Activated T-helper 2 cell treated with anti-CD3 and anti-CD28 coated beads, Interferon-gamma antibody, Interleukin-2, Interleukin-4, amounts not matched to agents 10 μg/mL and 5 μg/mL and 100 μg/mL, durations not matched to agents 14 hours and 24 hours and 36 hours (primary cell): Measurements from ENCODE around the gene QKI. TPM values are rescaled to one million over a fixed set of nuclear protein-coding genes. Genes with fewer than 3 reads are reported as not detected.
"Not testable (repeated sequence)": the region's sequence is repeated elsewhere in the genome, so short reads cannot be mapped to it uniquely, and the experiment has no call there.

Experiments
- DNase-seq: peaks from one replicate; pipeline ENCODE4 v3.0.0; 2021; ENCODE audit warnings: low spot score
- H3K27ac Mint-ChIP-seq: one replicate; pipeline ENCODE4 v1.8.0; 2021; ENCODE audit warnings: mixed read lengths
- H3K27me3 Mint-ChIP-seq: one replicate; pipeline ENCODE4 v1.8.0; 2021; ENCODE audit warnings: low read depth, mixed read lengths
- H3K36me3 Mint-ChIP-seq: one replicate; pipeline ENCODE4 v1.8.0; 2021; ENCODE audit warnings: low read depth, mixed read lengths
- H3K4me1 Mint-ChIP-seq: one replicate; pipeline ENCODE4 v1.8.0; 2021; ENCODE audit warnings: low read depth, mixed read lengths
- H3K4me3 Mint-ChIP-seq: one replicate; pipeline ENCODE4 v1.8.0; 2021; ENCODE audit warnings: low read depth, mild to moderate bottlenecking, moderate library complexity, mixed read lengths
- H3K9me3 Mint-ChIP-seq: one replicate; pipeline ENCODE4 v1.8.0; 2021; ENCODE audit warnings: mixed read lengths
- intact Hi-C: fragments of 100-400 bp; cut with micrococcal nuclease; formaldehyde crosslinking; loops from one replicate; pipeline ENCODE4 v1.15.1; 2023
- total RNA-seq: library from RNA; stranded (reverse); gene quantifications from 2 replicates; pipeline ENCODE4 v1.2.3, GENCODE V29; 2022

The QKI gene
- total RNA-seq, 1 donor from 2014 or later, result 65.1 TPM

- intact Hi-C loops, result loop anchor here (10.0 kb wide), 1 partner anchor 1956 kb away; no protein-coding TSS in a partner anchor
- no peaks in the 10 kb centered on the region for H3K36me3 Mint-ChIP-seq
- no peak overlapping the region for H3K27ac Mint-ChIP-seq
- H3K4me3 Mint-ChIP-seq, result no peak overlapping the region
- no peaks in the 10 kb centered on the region for H3K27me3 Mint-ChIP-seq
- no peak for DNase-seq
- no peaks in the 10 kb centered on the region for H3K9me3 Mint-ChIP-seq
- H3K4me1 Mint-ChIP-seq, result no peaks in the 10 kb centered on the region
Observed at GRCh38 chr6:163381118-163381756, 33.3 kb upstream of the QKI start.

- not testable (repeated sequence) for H3K9me3 Mint-ChIP-seq, H3K4me1 Mint-ChIP-seq
Observed at GRCh38 chr6:163383396-163383795, 31.1 kb upstream of the QKI start.

GRCh38 chr6:163383912-163384311 is 30.6 kb upstream of the QKI start:
- H3K27ac Mint-ChIP-seq, result no peak overlapping the region
- no peaks in the 10 kb centered on the region for H3K9me3 Mint-ChIP-seq
- intact Hi-C loops, result loop anchor here (10.0 kb wide), 1 partner anchor 1959 kb away; no protein-coding TSS in a partner anchor
- H3K27me3 Mint-ChIP-seq, result no peaks in the 10 kb centered on the region
- no peaks in the 10 kb centered on the region for H3K4me1 Mint-ChIP-seq
- DNase-seq, result no peak
- no peak overlapping the region for H3K4me3 Mint-ChIP-seq
- no peaks in the 10 kb centered on the region for H3K36me3 Mint-ChIP-seq

More at GRCh38 chr6:163383396-163383795, 31.1 kb upstream of the QKI start:
- H3K4me3 Mint-ChIP-seq, H3K27ac Mint-ChIP-seq, H3K36me3 Mint-ChIP-seq, H3K27me3 Mint-ChIP-seq, DNase-seq: not testable (repeated sequence)
- intact Hi-C loops, result loop anchor here (10.0 kb wide), 1 partner anchor 1959 kb away; no protein-coding TSS in a partner anchor

- no peaks in the 10 kb centered on the region for H3K36me3 Mint-ChIP-seq
- no peak for DNase-seq
- no peaks in the 10 kb centered on the region for H3K9me3 Mint-ChIP-seq
- H3K4me1 Mint-ChIP-seq, result no peaks in the 10 kb centered on the region
- H3K27ac Mint-ChIP-seq, result no peak overlapping the region
- intact Hi-C loops, result loop anchor here (10.0 kb wide), 1 partner anchor 1960 kb away; no protein-coding TSS in a partner anchor
- H3K27me3 Mint-ChIP-seq, result no peaks in the 10 kb centered on the region
- H3K4me3 Mint-ChIP-seq, result no peak overlapping the region
Observed at GRCh38 chr6:163384510-163384909, 30.0 kb upstream of the QKI start.

GRCh38 chr6:163385503-163385902 is 29.0 kb upstream of the QKI start:
- H3K27me3 Mint-ChIP-seq, H3K36me3 Mint-ChIP-seq, H3K4me3 Mint-ChIP-seq, H3K4me1 Mint-ChIP-seq, DNase-seq, H3K9me3 Mint-ChIP-seq, H3K27ac Mint-ChIP-seq: not testable (repeated sequence)
- intact Hi-C loops, result loop anchor here (10.0 kb wide), 1 partner anchor 1961 kb away; no protein-coding TSS in a partner anchor

GRCh38 chr6:163386329-163386908 is 28.1 kb upstream of the QKI start:
- H3K27me3 Mint-ChIP-seq, result peaks cover 4% of the 10 kb centered on the region
- H3K27ac Mint-ChIP-seq, result no peak overlapping the region
- H3K4me3 Mint-ChIP-seq, result no peak overlapping the region
- H3K4me1 Mint-ChIP-seq, result no peaks in the 10 kb centered on the region
- DNase-seq, result no peak
- H3K36me3 Mint-ChIP-seq, result no peaks in the 10 kb centered on the region
- intact Hi-C loops, result loop anchor here (10.0 kb wide), 1 partner anchor 1962 kb away; no protein-coding TSS in a partner anchor
- no peaks in the 10 kb centered on the region for H3K9me3 Mint-ChIP-seq

- H3K9me3 Mint-ChIP-seq, result no peaks in the 10 kb centered on the region
- DNase-seq, result no peak
- intact Hi-C loops, result loop anchor here (10.0 kb wide), 1 partner anchor 1963 kb away; no protein-coding TSS in a partner anchor
- H3K4me3 Mint-ChIP-seq, result no peak overlapping the region
- H3K4me1 Mint-ChIP-seq, result no peaks in the 10 kb centered on the region
- peaks cover 9% of the 10 kb centered on the region for H3K27me3 Mint-ChIP-seq
- no peak overlapping the region for H3K27ac Mint-ChIP-seq
- H3K36me3 Mint-ChIP-seq, result no peaks in the 10 kb centered on the region
Observed at GRCh38 chr6:163387317-163387716, 27.2 kb upstream of the QKI start.

- H3K9me3 Mint-ChIP-seq, result no peaks in the 10 kb centered on the region
- no peak overlapping the region for H3K4me3 Mint-ChIP-seq
- H3K27ac Mint-ChIP-seq, result no peak overlapping the region
- peaks cover 10% of the 10 kb centered on the region for H3K27me3 Mint-ChIP-seq
- no peak for DNase-seq
- no peaks in the 10 kb centered on the region for H3K36me3 Mint-ChIP-seq
- intact Hi-C loops, result loop anchor here (10.0 kb wide), 1 partner anchor 1965 kb away; no protein-coding TSS in a partner anchor
- H3K4me1 Mint-ChIP-seq, result no peaks in the 10 kb centered on the region
Observed at GRCh38 chr6:163389354-163389753, 25.2 kb upstream of the QKI start.

GRCh38 chr6:163390770-163391169 is 23.7 kb upstream of the QKI start:
- Mint-ChIP-seq H3K4me1 (no peaks in the 10 kb centered on the region), H3K36me3 (no peaks in the 10 kb centered on the region), H3K9me3 (no peaks in the 10 kb centered on the region), H3K27ac (no peak overlapping the region), H3K4me3 (no peak overlapping the region), H3K27me3 (peaks cover 17% of the 10 kb centered on the region)
- no peak for DNase-seq
- intact Hi-C loops, result no loop called here

GRCh38 chr6:163391985-163392384 is 22.5 kb upstream of the QKI start:
- Mint-ChIP-seq H3K4me1 (peaks cover 4% of the 10 kb centered on the region), H3K9me3 (no peaks in the 10 kb centered on the region), H3K27ac (no peak overlapping the region), H3K36me3 (no peaks in the 10 kb centered on the region), H3K4me3 (no peak overlapping the region), H3K27me3 (peaks cover 24% of the 10 kb centered on the region)
- no peak for DNase-seq
- intact Hi-C loops, result no loop called here

GRCh38 chr6:163392533-163392932 is 22.0 kb upstream of the QKI start:
- Mint-ChIP-seq H3K9me3 (no peaks in the 10 kb centered on the region), H3K4me1 (peaks cover 4% of the 10 kb centered on the region), H3K36me3 (no peaks in the 10 kb centered on the region), H3K27ac (no peak overlapping the region), H3K27me3 (peaks cover 28% of the 10 kb centered on the region), H3K4me3 (no peak overlapping the region)
- intact Hi-C loops, result no loop called here
- DNase-seq, result no peak

- intact Hi-C loops, result no loop called here
- no peak overlapping the region for H3K4me3 Mint-ChIP-seq
- H3K27ac Mint-ChIP-seq, result no peak overlapping the region
Observed at GRCh38 chr6:163393923-163394322, 20.6 kb upstream of the QKI start.

GRCh38 chr6:163394659-163395058 is 19.9 kb upstream of the QKI start:
- intact Hi-C loops, result no loop called here
- Mint-ChIP-seq H3K27ac (no peak overlapping the region), H3K27me3 (peaks cover 28% of the 10 kb centered on the region), H3K4me1 (peaks cover 4% of the 10 kb centered on the region), H3K9me3 (no peaks in the 10 kb centered on the region), H3K4me3 (no peak overlapping the region), H3K36me3 (no peaks in the 10 kb centered on the region)
- no peak for DNase-seq

More at GRCh38 chr6:163393923-163394322, 20.6 kb upstream of the QKI start:
- peaks cover 28% of the 10 kb centered on the region for H3K27me3 Mint-ChIP-seq
- DNase-seq, result no peak
- H3K36me3 Mint-ChIP-seq, result no peaks in the 10 kb centered on the region
- H3K4me1 Mint-ChIP-seq, result peaks cover 4% of the 10 kb centered on the region
- no peaks in the 10 kb centered on the region for H3K9me3 Mint-ChIP-seq
